WTC11 (cell line): ENCODE measurements around the gene TTN. TPM values are rescaled to one million over a fixed set of nuclear protein-coding genes. Genes with fewer than 3 reads are reported as not detected.

Experiments
- ATAC-seq: fragments of 200-7000 bp; cut with Tn5 transposase; 2 replicates; pipeline ENCODE4 v1.10.0; 2021; ENCODE audit warnings: mild to moderate bottlenecking, moderate library complexity
- CTCF ChIA-PET: fragments of 300-600 bp; sonication (Branson Sonifier 250); formaldehyde crosslinking; loops from one replicate; lab custom pipeline; 2021; ENCODE audit warnings: antibody characterized with exemption; lab: Charles Lee
- POLR2A ChIA-PET: fragments of 350-600 bp; sonication (Branson Sonifier 250); formaldehyde crosslinking; loops from one replicate; lab custom pipeline; 2021; ENCODE audit warnings: antibody characterized with exemption; lab: Charles Lee
- DNase-seq: peaks from one replicate; pipeline ENCODE4 v3.0.0; 2021; ENCODE audit warnings: low spot score
- H3K27ac Mint-ChIP-seq: 2 replicates; pipeline ENCODE4 v1.8.0; 2021; ENCODE audit warnings: mixed read lengths
- H3K27me3 Mint-ChIP-seq: 2 replicates; pipeline ENCODE4 v1.8.0; 2021; ENCODE audit warnings: low read depth, mild to moderate bottlenecking, moderate library complexity, mixed read lengths
- H3K36me3 Mint-ChIP-seq: 2 replicates; pipeline ENCODE4 v1.8.0; 2021; ENCODE audit warnings: mixed read lengths
- H3K4me1 Mint-ChIP-seq: 2 replicates; pipeline ENCODE4 v1.8.0; 2022; ENCODE audit warnings: mixed read lengths
- H3K4me3 Mint-ChIP-seq: 2 replicates; pipeline ENCODE4 v1.8.0; 2021; ENCODE audit warnings: mild to moderate bottlenecking, moderate library complexity, mixed read lengths
- H3K9me3 Mint-ChIP-seq: 2 replicates; pipeline ENCODE4 v1.8.0; 2021; ENCODE audit warnings: mixed read lengths
- CDX4 ChIP-seq: fragments of 250-450 bp; sonication (Bioruptor Pico); IDR thresholded peaks from 2 replicates; pipeline ENCODE4 v1.9.0; 2021; ENCODE audit warnings: moderate library complexity, mild to moderate bottlenecking, inconsistent platforms, borderline replicate concordance
- E2F5 ChIP-seq: sonication (generic); formaldehyde crosslinking; IDR thresholded peaks from 2 replicates; pipeline ENCODE4 v1.8.1; 2022; ENCODE audit warnings: mild to moderate bottlenecking, moderate library complexity, missing genetic modification reagents
- ESRRA ChIP-seq: sonication (generic); formaldehyde crosslinking; IDR thresholded peaks from 2 replicates; pipeline ENCODE4 v1.8.1; 2022; ENCODE audit warnings: mild to moderate bottlenecking, missing genetic modification reagents, borderline replicate concordance
- GTF2I ChIP-seq: fragments of 250-450 bp; sonication (Bioruptor Pico); conservative IDR thresholded peaks from 2 replicates; pipeline ENCODE4 v1.4.0; 2021; ENCODE audit warnings: mild to moderate bottlenecking
- JAZF1 ChIP-seq: fragments of 250-450 bp; sonication (Bioruptor Pico); IDR thresholded peaks from 2 replicates; pipeline ENCODE4 v1.9.0; 2021; ENCODE audit warnings: moderate library complexity, mild to moderate bottlenecking, inconsistent platforms
- NFE2L1 ChIP-seq: sonication (generic); formaldehyde crosslinking; IDR thresholded peaks from 2 replicates; pipeline ENCODE4 v1.8.1; 2023; ENCODE audit warnings: missing genetic modification reagents
- PREB ChIP-seq: sonication (generic); formaldehyde crosslinking; IDR thresholded peaks from 2 replicates; pipeline ENCODE4 v1.8.1; 2022; ENCODE audit warnings: mild to moderate bottlenecking, missing genetic modification reagents, moderate library complexity, borderline replicate concordance
- RORB ChIP-seq: fragments of 250-450 bp; sonication (Bioruptor Pico); IDR thresholded peaks from 2 replicates; pipeline ENCODE4 v1.9.0; 2021; ENCODE audit warnings: mild to moderate bottlenecking
- SOX15 ChIP-seq: fragments of 250-450 bp; sonication (Bioruptor Pico); IDR thresholded peaks from 2 replicates; pipeline ENCODE4 v1.9.0; 2021; ENCODE audit warnings: mild to moderate bottlenecking
- TCF7 ChIP-seq: sonication (generic); formaldehyde crosslinking; IDR thresholded peaks from 2 replicates; pipeline ENCODE4 v1.8.0; 2022; ENCODE audit warnings: mild to moderate bottlenecking, low read depth, missing genetic modification reagents, moderate library complexity
- TEAD4 ChIP-seq: sonication (generic); formaldehyde crosslinking; IDR thresholded peaks from 2 replicates; pipeline ENCODE4 v1.8.0; 2022; ENCODE audit warnings: mild to moderate bottlenecking, missing genetic modification reagents
- TP53 ChIP-seq: sonication (generic); formaldehyde crosslinking; IDR thresholded peaks from 2 replicates; pipeline ENCODE4 v1.8.1; 2023; ENCODE audit warnings: mild to moderate bottlenecking, missing genetic modification reagents
- USF2 ChIP-seq: sonication (generic); formaldehyde crosslinking; IDR thresholded peaks from 2 replicates; pipeline ENCODE4 v1.8.1; 2023; ENCODE audit warnings: mild to moderate bottlenecking, missing genetic modification reagents, moderate library complexity
- ZBTB43 ChIP-seq: sonication (generic); formaldehyde crosslinking; IDR thresholded peaks from 2 replicates; pipeline ENCODE4 v1.8.1; 2023; ENCODE audit warnings: mild to moderate bottlenecking, missing genetic modification reagents
- ZMAT4 ChIP-seq: fragments of 250-450 bp; sonication (Bioruptor Pico); IDR thresholded peaks from 2 replicates; pipeline ENCODE4 v1.9.0; 2021; ENCODE audit warnings: mild to moderate bottlenecking
- ZNF219 ChIP-seq: sonication (generic); formaldehyde crosslinking; IDR thresholded peaks from 2 replicates; pipeline ENCODE4 v1.8.0; 2023; ENCODE audit warnings: missing genetic modification reagents, mild to moderate bottlenecking, borderline replicate concordance
- ZNF416 ChIP-seq: fragments of 250-450 bp; sonication (Bioruptor Pico); IDR thresholded peaks from 2 replicates; pipeline ENCODE4 v1.9.0; 2021; ENCODE audit warnings: mild to moderate bottlenecking, inconsistent platforms
- ZNF425 ChIP-seq: fragments of 250-450 bp; sonication (Bioruptor Pico); conservative IDR thresholded peaks from 2 replicates; pipeline ENCODE4 v1.9.0; 2021; ENCODE audit warnings: mild to moderate bottlenecking
- total RNA-seq: library from RNA; stranded (reverse); gene quantifications from 3 replicates; pipeline ENCODE4 v1.2.3, GENCODE V29; 2021

The TTN gene
- total RNA-seq, 1 experiment from 2014 or later: 4.7 TPM

- H3K27ac Mint-ChIP-seq: no peak overlapping the region
- POLR2A ChIA-PET: no interaction called here
- H3K4me1 Mint-ChIP-seq: no peaks in the 10 kb centered on the region
- DNase-seq: no peak
- no peaks in the 10 kb centered on the region for H3K27me3 Mint-ChIP-seq
- CTCF ChIA-PET: no interaction called here
- no peak for TF ChIP-seq ZBTB43 (CRISPR knock-in tag)
- TF ChIP-seq JAZF1 (CRISPR knock-in tag): no peak
- no peak for TF ChIP-seq TP53
- no peak for TF ChIP-seq ESRRA
- TF ChIP-seq TCF7: no peak
- no peak for TF ChIP-seq ZMAT4 (CRISPR knock-in tag)
- no peak for TF ChIP-seq TEAD4 (CRISPR knock-in tag)
- TF ChIP-seq ZNF416 (CRISPR knock-in tag): no peak
- TF ChIP-seq ZNF219 (CRISPR knock-in tag): no peak
- no peak for TF ChIP-seq RORB (CRISPR knock-in tag)
- TF ChIP-seq NFE2L1 (CRISPR knock-in tag): no peak
- no peak for TF ChIP-seq USF2 (CRISPR knock-in tag)
- no peak for TF ChIP-seq ZNF425 (CRISPR knock-in tag)
- TF ChIP-seq GTF2I (CRISPR knock-in tag): no peak
- no peak for TF ChIP-seq CDX4 (CRISPR knock-in tag)
- TF ChIP-seq SOX15: no peak
- no peak overlapping the region for H3K4me3 Mint-ChIP-seq
- no peak for ATAC-seq
- no peaks in the 10 kb centered on the region for H3K9me3 Mint-ChIP-seq
- peaks cover 25% of the 10 kb centered on the region; the same call in 1 of the 2 replicates for H3K36me3 Mint-ChIP-seq
These were observed 217.9 kb downstream of the TTN start for GRCh38 chr2:178589335-178589734.

GRCh38 chr2:178584666-178585065 lies 222.6 kb downstream of the TTN start:
- peak; percentile 46 for ATAC-seq
- no peak for TF ChIP-seq E2F5
- TF ChIP-seq PREB (CRISPR knock-in tag): no peak
- Mint-ChIP-seq H3K4me1 (no peaks in the 10 kb centered on the region), H3K27me3 (no peaks in the 10 kb centered on the region), H3K36me3 (peaks cover 15% of the 10 kb centered on the region; the same call in 1 of the 2 replicates), H3K4me3 (no peak overlapping the region), H3K27ac (no peak overlapping the region), H3K9me3 (no peaks in the 10 kb centered on the region)
- ChIA-PET CTCF (no interaction called here), POLR2A (no interaction called here)
- no peak for DNase-seq
